ENCODE results near the gene SYF2.

SYF2 gene

DNA sequence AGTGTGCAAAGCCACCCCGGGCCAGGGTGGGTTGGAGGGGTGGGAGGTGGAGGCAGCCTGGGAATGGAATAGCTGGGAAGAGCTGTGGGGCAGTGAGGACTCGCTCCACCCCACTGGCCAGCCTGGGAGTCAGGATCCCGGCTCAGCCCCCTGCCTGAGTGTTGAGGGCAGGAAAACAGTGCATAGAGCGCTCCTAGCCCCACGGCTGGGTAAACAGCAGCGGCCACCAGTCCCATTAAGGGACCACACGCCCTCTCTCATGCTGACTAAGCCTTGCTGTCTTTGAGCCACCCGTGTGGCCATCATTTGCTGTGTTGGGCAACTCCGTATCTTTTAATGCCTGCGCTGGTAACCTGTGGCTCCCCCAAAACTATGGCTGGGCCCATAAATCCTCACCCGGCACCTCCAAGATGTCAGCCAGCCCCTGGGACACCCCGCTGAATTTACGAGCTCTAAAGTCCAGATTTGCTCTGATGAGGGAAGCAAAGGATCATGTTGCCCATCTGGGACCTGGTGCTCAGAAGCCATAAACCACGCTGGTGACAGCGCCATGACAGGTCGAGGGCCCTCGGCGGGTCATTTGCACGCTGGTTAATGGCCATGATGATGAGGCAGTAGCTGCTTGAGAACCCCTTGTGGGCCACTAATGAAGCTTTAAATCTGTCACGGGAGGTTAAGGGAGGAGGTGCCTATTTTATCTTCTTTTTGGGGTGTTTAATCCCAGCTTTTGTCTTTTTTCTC lies 34.9 kb downstream of the SYF2 start:
- Histone ChIP-seq H3K14ac (ENCODE audit: low read length) (no peak overlapping the region), H2BK5ac (ENCODE audit: low read length) (no peak overlapping the region), H3K18ac (ENCODE audit: low read length) (no peak overlapping the region), H2AFZ (ENCODE audit: low read length) (no peak overlapping the region), H3K36me3 (replicated peaks in 1 of 2; ENCODE audit: control insufficient read depth in 2 of 2, insufficient read depth in 2 of 2, low read length in 2 of 2) (no peaks in the 10 kb centered on the region), H3K27me3 (ENCODE audit: control insufficient read depth in 3 of 3, insufficient read depth in 3 of 3, low read depth in 1 of 3, low read length in 3 of 3) (peaks cover 0 to 34% (median 0%) of the 10 kb centered on the region in 3 experiments), H4K91ac (ENCODE audit: low read depth, low read length, poor library complexity) (no peak overlapping the region), H3K23ac (ENCODE audit: low read depth, low read length, poor library complexity) (no peak overlapping the region), H3K4me2 (ENCODE audit: insufficient read depth, low read length, poor library complexity, severe bottlenecking) (no peak overlapping the region), H2BK12ac (ENCODE audit: low read length) (no peak overlapping the region), H2AK5ac (ENCODE audit: low read depth, low read length) (peak overlapping the region; percentile 59), H3K4me3 (ENCODE audit: low read length in 2 of 2) (no peak overlapping the region), H4K8ac (ENCODE audit: low read depth, low read length) (no peak overlapping the region), H3K9ac (ENCODE audit: low read depth, low read length, poor library complexity) (no peak overlapping the region), H3K27ac (replicated peaks; ENCODE audit: low read length) (no peak overlapping the region), H2BK15ac (ENCODE audit: low read length) (peak overlapping the region; percentile 19), H2BK120ac (ENCODE audit: low read depth, low read length) (no peak overlapping the region), H3K79me1 (ENCODE audit: low read depth, low read length) (no peaks in the 10 kb centered on the region), H3K4ac (ENCODE audit: low read length) (no peak overlapping the region), H3K9me3 (replicated peaks in 1 of 2; ENCODE audit: control insufficient read depth in 2 of 2, insufficient read depth in 1 of 2, low read depth in 1 of 2, low read length in 2 of 2) (peaks cover 0 to 2% of the 10 kb centered on the region in 2 donors), H3K4me1 (ENCODE audit: control insufficient read depth in 2 of 2, insufficient read depth in 1 of 2, low read depth in 1 of 2, low read length in 2 of 2) (peaks cover 7 to 18% of the 10 kb centered on the region in 2 donors)
- DNase-seq (ENCODE audit: low spot score), result no peak
- no CpG with 5 or more reads among the region's 20 CpGs for WGBS, 2 donors (ENCODE audit: extremely low coverage in 2 of 2, insufficient read length in 2 of 2, insufficient replicate concordance in 1 of 2)

DNA sequence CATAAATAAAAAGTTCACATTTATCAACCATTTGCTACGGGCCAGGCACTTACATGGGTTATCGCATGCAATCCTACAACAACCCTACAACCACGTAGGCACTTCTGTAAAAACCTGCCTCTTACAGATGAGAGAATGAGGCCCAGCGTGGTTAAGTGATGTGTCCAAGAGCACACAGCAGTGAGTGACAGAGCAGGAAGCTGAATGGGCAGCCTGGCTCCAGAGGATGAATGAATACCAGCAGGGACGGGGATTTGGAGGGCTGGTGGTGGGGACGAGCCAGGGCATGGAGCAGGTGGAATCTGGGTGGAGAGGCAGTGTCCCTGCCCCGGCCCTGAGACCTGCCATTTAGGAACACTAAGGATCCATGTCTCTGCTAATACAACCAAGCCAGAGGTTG lies 35.5 kb downstream of the SYF2 start:
- peaks cover 0 to 32% (median 0%) of the 10 kb centered on the region in 3 experiments for H3K27me3 ChIP-seq (ENCODE audit: control insufficient read depth in 3 of 3, insufficient read depth in 3 of 3, low read depth in 1 of 3, low read length in 3 of 3)
- H2BK15ac ChIP-seq (ENCODE audit: low read length), result no peak overlapping the region
- H4K8ac ChIP-seq (ENCODE audit: low read depth, low read length), result no peak overlapping the region
- H2BK5ac ChIP-seq (ENCODE audit: low read length), result no peak overlapping the region
- H2BK12ac ChIP-seq (ENCODE audit: low read length), result no peak overlapping the region
- peaks cover 0 to 2% of the 10 kb centered on the region in 2 donors for H3K9me3 ChIP-seq (replicated peaks in 1 of 2; ENCODE audit: control insufficient read depth in 2 of 2, insufficient read depth in 1 of 2, low read depth in 1 of 2, low read length in 2 of 2)
- no peak overlapping the region for H2AFZ ChIP-seq (ENCODE audit: low read length)
- no peaks in the 10 kb centered on the region for H3K36me3 ChIP-seq (replicated peaks in 1 of 2; ENCODE audit: control insufficient read depth in 2 of 2, insufficient read depth in 2 of 2, low read length in 2 of 2)
- WGBS, 2 donors (ENCODE audit: extremely low coverage in 2 of 2, insufficient read length in 2 of 2, insufficient replicate concordance in 1 of 2), result no CpG with 5 or more reads among the region's 7 CpGs
- H3K14ac ChIP-seq (ENCODE audit: low read length), result no peak overlapping the region
- no peak for DNase-seq (ENCODE audit: low spot score)
- no peak overlapping the region for H2AK5ac ChIP-seq (ENCODE audit: low read depth, low read length)
- H3K4ac ChIP-seq (ENCODE audit: low read length), result no peak overlapping the region
- no peak overlapping the region for H3K18ac ChIP-seq (ENCODE audit: low read length)
- no peak overlapping the region for H2BK120ac ChIP-seq (ENCODE audit: low read depth, low read length)
- no peak overlapping the region for H3K27ac ChIP-seq (replicated peaks; ENCODE audit: low read length)
- H3K23ac ChIP-seq (ENCODE audit: low read depth, low read length, poor library complexity), result no peak overlapping the region
- peaks cover 7 to 18% of the 10 kb centered on the region in 2 donors for H3K4me1 ChIP-seq (ENCODE audit: control insufficient read depth in 2 of 2, insufficient read depth in 1 of 2, low read depth in 1 of 2, low read length in 2 of 2)
- no peak overlapping the region for H4K91ac ChIP-seq (ENCODE audit: low read depth, low read length, poor library complexity)
- no peak overlapping the region for H3K4me2 ChIP-seq (ENCODE audit: insufficient read depth, low read length, poor library complexity, severe bottlenecking)
- H3K9ac ChIP-seq (ENCODE audit: low read depth, low read length, poor library complexity), result no peak overlapping the region
- no peak overlapping the region for H3K4me3 ChIP-seq (ENCODE audit: low read length in 2 of 2)
- no peaks in the 10 kb centered on the region for H3K79me1 ChIP-seq (ENCODE audit: low read depth, low read length)

- H3K27me3 ChIP-seq (ENCODE audit: control insufficient read depth in 3 of 3, insufficient read depth in 3 of 3, low read depth in 1 of 3, low read length in 3 of 3), result peaks cover 0 to 22% (median 0%) of the 10 kb centered on the region in 3 experiments
- WGBS, 2 donors (ENCODE audit: extremely low coverage in 2 of 2, insufficient read length in 2 of 2, insufficient replicate concordance in 1 of 2), result no CpG with 5 or more reads among the region's 6 CpGs
- H3K14ac ChIP-seq (ENCODE audit: low read length), result no peak overlapping the region
- no peak overlapping the region for H2BK5ac ChIP-seq (ENCODE audit: low read length)
- H3K4me1 ChIP-seq (ENCODE audit: control insufficient read depth in 2 of 2, insufficient read depth in 1 of 2, low read depth in 1 of 2, low read length in 2 of 2), result peaks cover 7 to 18% of the 10 kb centered on the region in 2 donors
- H2BK12ac ChIP-seq (ENCODE audit: low read length), result no peak overlapping the region
- no peak overlapping the region for H3K4me3 ChIP-seq (ENCODE audit: low read length in 2 of 2)
- H2BK15ac ChIP-seq (ENCODE audit: low read length), result no peak overlapping the region
- H3K18ac ChIP-seq (ENCODE audit: low read length), result no peak overlapping the region
- no peak overlapping the region for H3K23ac ChIP-seq (ENCODE audit: low read depth, low read length, poor library complexity)
- no peaks in the 10 kb centered on the region for H3K79me1 ChIP-seq (ENCODE audit: low read depth, low read length)
- no peak overlapping the region for H3K4ac ChIP-seq (ENCODE audit: low read length)
- no peak overlapping the region for H3K4me2 ChIP-seq (ENCODE audit: insufficient read depth, low read length, poor library complexity, severe bottlenecking)
- H3K9me3 ChIP-seq (replicated peaks in 1 of 2; ENCODE audit: control insufficient read depth in 2 of 2, insufficient read depth in 1 of 2, low read depth in 1 of 2, low read length in 2 of 2), result peaks cover 0 to 2% of the 10 kb centered on the region in 2 donors
- no peak for DNase-seq (ENCODE audit: low spot score)
- no peak overlapping the region for H3K27ac ChIP-seq (replicated peaks; ENCODE audit: low read length)
- H3K9ac ChIP-seq (ENCODE audit: low read depth, low read length, poor library complexity), result no peak overlapping the region
- H4K91ac ChIP-seq (ENCODE audit: low read depth, low read length, poor library complexity), result peak overlapping the region; percentile 60
- no peak overlapping the region for H2AFZ ChIP-seq (ENCODE audit: low read length)
- H4K8ac ChIP-seq (ENCODE audit: low read depth, low read length), result no peak overlapping the region
- no peak overlapping the region for H2BK120ac ChIP-seq (ENCODE audit: low read depth, low read length)
- H2AK5ac ChIP-seq (ENCODE audit: low read depth, low read length), result peak overlapping the region; percentile 40
- no peaks in the 10 kb centered on the region for H3K36me3 ChIP-seq (replicated peaks in 1 of 2; ENCODE audit: control insufficient read depth in 2 of 2, insufficient read depth in 2 of 2, low read length in 2 of 2)
Observed at GRCh38 chr1:25195835-25196234, 36.5 kb downstream of the SYF2 start.

- Histone ChIP-seq H2BK12ac (ENCODE audit: low read length) (peak overlapping the region; percentile 35), H3K9ac (ENCODE audit: low read depth, low read length, poor library complexity) (peak overlapping the region; percentile 68), H4K91ac (ENCODE audit: low read depth, low read length, poor library complexity) (no peak overlapping the region), H3K9me3 (replicated peaks in 1 of 2; ENCODE audit: control insufficient read depth in 2 of 2, insufficient read depth in 1 of 2, low read depth in 1 of 2, low read length in 2 of 2) (peaks cover 0 to 2% of the 10 kb centered on the region in 2 donors), H3K23ac (ENCODE audit: low read depth, low read length, poor library complexity) (peak overlapping the region; percentile 48), H4K8ac (ENCODE audit: low read depth, low read length) (no peak overlapping the region), H2BK120ac (ENCODE audit: low read depth, low read length) (no peak overlapping the region), H3K4me3 (ENCODE audit: low read length in 2 of 2) (no peak overlapping the region), H3K4me2 (ENCODE audit: insufficient read depth, low read length, poor library complexity, severe bottlenecking) (no peak overlapping the region), H3K14ac (ENCODE audit: low read length) (no peak overlapping the region), H2AFZ (ENCODE audit: low read length) (peak overlapping the region; percentile 79), H3K4me1 (ENCODE audit: control insufficient read depth in 2 of 2, insufficient read depth in 1 of 2, low read depth in 1 of 2, low read length in 2 of 2) (peaks cover 7 to 15% of the 10 kb centered on the region in 2 donors), H3K36me3 (replicated peaks in 1 of 2; ENCODE audit: control insufficient read depth in 2 of 2, insufficient read depth in 2 of 2, low read length in 2 of 2) (no peaks in the 10 kb centered on the region), H3K18ac (ENCODE audit: low read length) (peak overlapping the region; percentile 76), H3K27ac (replicated peaks; ENCODE audit: low read length) (no peak overlapping the region), H2BK5ac (ENCODE audit: low read length) (no peak overlapping the region), H3K79me1 (ENCODE audit: low read depth, low read length) (no peaks in the 10 kb centered on the region), H3K4ac (ENCODE audit: low read length) (no peak overlapping the region), H2AK5ac (ENCODE audit: low read depth, low read length) (peak overlapping the region; percentile 85), H3K27me3 (ENCODE audit: control insufficient read depth in 3 of 3, insufficient read depth in 3 of 3, low read depth in 1 of 3, low read length in 3 of 3) (peaks cover 0 to 13% (median 0%) of the 10 kb centered on the region in 3 experiments), H2BK15ac (ENCODE audit: low read length) (peak overlapping the region; percentile 43)
- DNase-seq (ENCODE audit: low spot score), result no peak
- no CpG with 5 or more reads among the region's 17 CpGs for WGBS, 2 donors (ENCODE audit: extremely low coverage in 2 of 2, insufficient read length in 2 of 2, insufficient replicate concordance in 1 of 2)
Observed at GRCh38 chr1:25194572-25195020, 37.7 kb downstream of the SYF2 start.

Measured in neuronal stem cell (in vitro differentiated cells).